GM13976 (cell line): ENCODE measurements around the gene ITGA3.

Experiments
- DNase-seq: peaks from one replicate; pipeline ENCODE4 v3.0.0; 2012; ENCODE audit warnings: low spot score
- CTCF ChIP-seq: IDR thresholded peaks from 2 replicates; pipeline ENCODE4 v1.5.1; 2012; ENCODE audit warnings: borderline replicate concordance, mild to moderate bottlenecking; ENCODE audit not compliant: insufficient read depth; ENCODE audit errors: extremely low read depth, missing control alignments, control extremely low read depth
- in situ Hi-C: fragments of 300-500 bp; cut with MboI; formaldehyde crosslinking; loops from one replicate; pipeline ENCODE4 v1.12.0; 2022; ENCODE audit warnings: low sequenced_read_pairs, mixed read lengths, inconsistent platforms; ENCODE audit not compliant: unreplicated experiment

Gene ITGA3

GRCh38 chr17:50105811-50106210, 49.9 kb downstream of the ITGA3 start:
- in situ Hi-C loops = no loop called here
- no peak for DNase-seq

GRCh38 chr17:50106393-50107131, 50.7 kb downstream of the ITGA3 start:
- DNase-seq = no peak
- TF ChIP-seq CTCF = no peak
- in situ Hi-C loops = no loop called here

More at GRCh38 chr17:50105811-50106210, 49.9 kb downstream of the ITGA3 start:
- TF ChIP-seq CTCF = no peak

- in situ Hi-C loops = no loop called here
- no peak for TF ChIP-seq CTCF
- DNase-seq = no peak
Observed at GRCh38 chr17:50107790-50108414, 52.0 kb downstream of the ITGA3 start.

- no peak for TF ChIP-seq CTCF
- no peak for DNase-seq
- in situ Hi-C loops = no loop called here
Observed at GRCh38 chr17:50108556-50108955, 52.6 kb downstream of the ITGA3 start.

GRCh38 chr17:50109207-50109606, 53.3 kb downstream of the ITGA3 start:
- no peak for DNase-seq
- in situ Hi-C loops = no loop called here
- TF ChIP-seq CTCF = no peak

- DNase-seq = no peak
- in situ Hi-C loops = no loop called here
- TF ChIP-seq CTCF = no peak
Observed at GRCh38 chr17:50109785-50110184, 53.9 kb downstream of the ITGA3 start.
